Esophagus squamous epithelium (tissue), 4 donors: ENCODE data around the gene TLCD3B.

Source experiments
- POLR2A ChIP-seq, 4 donors: fragments of 450-650 bp; IDR thresholded peaks; one replicate each; pipeline ENCODE4 v1.6.1; 2017; ENCODE audit warnings: antibody characterized with exemption in 4 of 4, mild to moderate bottlenecking in 4 of 4, moderate library complexity in 3 of 4
- TF ChIP-seq, protein P1 (sequence below), 6 experiments: fragments of 450-650 bp in 4 of 6; fragments of 200-600 bp in 2 of 6; sonication (generic) in 2 of 6; IDR thresholded peaks; one replicate each; pipeline ENCODE4 v1.5.1; 2016 to 2019; ENCODE audit warnings: antibody characterized with exemption in 6 of 6, mild to moderate bottlenecking in 4 of 6, moderate library complexity in 4 of 6

DNA sequence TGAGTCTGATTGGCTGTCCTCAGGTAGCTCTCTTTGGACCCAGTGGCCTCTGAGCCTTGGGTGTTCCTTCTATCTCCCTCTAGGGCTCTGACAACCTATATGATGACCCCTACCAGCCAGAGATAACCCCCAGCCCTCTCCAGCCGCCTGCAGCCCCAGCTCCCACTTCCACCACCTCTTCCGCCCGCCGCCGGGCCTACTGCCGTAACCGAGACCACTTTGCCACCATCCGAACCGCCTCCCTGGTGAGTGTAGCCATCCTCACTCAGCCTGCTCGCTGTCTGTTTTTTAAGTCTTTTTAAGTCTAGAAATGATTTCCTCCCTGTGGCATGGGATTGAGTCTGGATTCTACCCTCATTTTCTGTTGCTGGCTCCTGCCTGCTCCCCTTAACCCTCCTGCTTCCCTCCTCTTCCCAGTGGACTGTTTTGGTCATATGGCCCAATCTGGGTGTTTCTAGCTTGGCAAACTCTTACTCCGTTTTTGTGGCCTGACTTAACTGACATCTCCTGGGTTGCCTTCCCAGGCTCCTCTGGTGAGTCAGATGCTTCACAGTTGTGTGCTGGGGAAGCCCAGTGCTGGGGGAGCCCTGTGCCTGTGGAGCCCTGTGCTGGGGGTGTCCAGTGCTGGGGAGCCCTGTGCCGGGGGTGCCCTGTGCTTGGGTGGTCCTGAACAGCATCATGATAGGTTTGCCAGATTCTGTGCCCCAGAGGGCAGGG lies 47.5 kb downstream of the TLCD3B start:
- TF ChIP-seq, protein P1, sequence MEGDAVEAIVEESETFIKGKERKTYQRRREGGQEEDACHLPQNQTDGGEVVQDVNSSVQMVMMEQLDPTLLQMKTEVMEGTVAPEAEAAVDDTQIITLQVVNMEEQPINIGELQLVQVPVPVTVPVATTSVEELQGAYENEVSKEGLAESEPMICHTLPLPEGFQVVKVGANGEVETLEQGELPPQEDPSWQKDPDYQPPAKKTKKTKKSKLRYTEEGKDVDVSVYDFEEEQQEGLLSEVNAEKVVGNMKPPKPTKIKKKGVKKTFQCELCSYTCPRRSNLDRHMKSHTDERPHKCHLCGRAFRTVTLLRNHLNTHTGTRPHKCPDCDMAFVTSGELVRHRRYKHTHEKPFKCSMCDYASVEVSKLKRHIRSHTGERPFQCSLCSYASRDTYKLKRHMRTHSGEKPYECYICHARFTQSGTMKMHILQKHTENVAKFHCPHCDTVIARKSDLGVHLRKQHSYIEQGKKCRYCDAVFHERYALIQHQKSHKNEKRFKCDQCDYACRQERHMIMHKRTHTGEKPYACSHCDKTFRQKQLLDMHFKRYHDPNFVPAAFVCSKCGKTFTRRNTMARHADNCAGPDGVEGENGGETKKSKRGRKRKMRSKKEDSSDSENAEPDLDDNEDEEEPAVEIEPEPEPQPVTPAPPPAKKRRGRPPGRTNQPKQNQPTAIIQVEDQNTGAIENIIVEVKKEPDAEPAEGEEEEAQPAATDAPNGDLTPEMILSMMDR (IDR thresholded peaks at IDR 0.05), result no peak
- TF ChIP-seq POLR2A (IDR thresholded peaks at IDR 0.05), result no peak
